Activated CD4-positive, alpha-beta memory T cell treated with anti-CD3 and anti-CD28 coated beads, Interleukin-2, amount 10 ng/mL, durations not matched to agents 7 days and 5 days (primary cell): Measurements from ENCODE around the gene CHD8. TPM values are rescaled to one million over a fixed set of nuclear protein-coding genes. Genes with fewer than 3 reads are reported as not detected.
A peak's percentile ranks its signal among the peaks of the same experiment; 100 is the strongest.
"Not testable (repeated sequence)": the region's sequence is repeated elsewhere in the genome, so short reads cannot be mapped to it uniquely, and the experiment has no call there.

Source experiments
- CTCF ChIA-PET: fragments of 350-600 bp; sonication (Branson Sonifier 250); formaldehyde crosslinking; loops from one replicate; lab custom pipeline; 2021; ENCODE audit warnings: antibody characterized with exemption, inconsistent platforms; lab: Charles Lee
- POLR2A ChIA-PET: fragments of 350-600 bp; sonication (Branson Sonifier 250); formaldehyde crosslinking; loops from one replicate; lab custom pipeline; 2021; ENCODE audit warnings: antibody characterized with exemption; lab: Charles Lee
- DNase-seq: peaks from one replicate; pipeline ENCODE4 v3.0.0-alpha.2; 2020
- H3K27ac Mint-ChIP-seq: one replicate; pipeline ENCODE4 v1.8.0; 2021; ENCODE audit warnings: mild to moderate bottlenecking, mixed read lengths
- H3K27me3 Mint-ChIP-seq: one replicate; pipeline ENCODE4 v1.8.0; 2021; ENCODE audit warnings: mixed read lengths
- H3K36me3 Mint-ChIP-seq: one replicate; pipeline ENCODE4 v1.8.0; 2021; ENCODE audit warnings: low read depth, mixed read lengths
- H3K4me1 Mint-ChIP-seq: one replicate; pipeline ENCODE4 v1.8.0; 2021; ENCODE audit warnings: mixed read lengths
- H3K4me3 Mint-ChIP-seq: one replicate; pipeline ENCODE4 v1.8.0; 2021; ENCODE audit warnings: mild to moderate bottlenecking, mixed read lengths
- H3K9me3 Mint-ChIP-seq: one replicate; pipeline ENCODE4 v1.8.0; 2021; ENCODE audit warnings: mixed read lengths
- total RNA-seq, 2 experiments: library from RNA; stranded (reverse); gene quantifications; one replicate each; pipeline ENCODE4 v1.2.3, GENCODE V29; 2021

Gene CHD8
- total RNA-seq, 2 experiments from 2014 or later = 108 to 112 TPM

GRCh38 chr14:21385188-21385904 lies 70.6 kb downstream of the CHD8 start:
- ChIA-PET CTCF (interaction anchor here (0.6 kb wide), 1 partner anchor 353 kb away, joined by 3 read pairs; no protein-coding TSS in a partner anchor), POLR2A (interaction anchor here (0.7 to 6.8 kb wide), 11 partner anchors 8 to 173 kb away, joined by 3 to 68 read pairs (median 6); partner anchors contain the start of gene CHD8)
- DNase-seq = no peak
- Mint-ChIP-seq H3K27ac (peak overlapping the region; percentile 97), H3K4me3 (peak overlapping the region; percentile 95), H3K4me1 (peaks cover 32% of the 10 kb centered on the region), H3K36me3 (peaks cover 43% of the 10 kb centered on the region), H3K27me3 (no peaks in the 10 kb centered on the region), H3K9me3 (no peaks in the 10 kb centered on the region)

GRCh38 chr14:21384494-21384851 lies 71.5 kb downstream of the CHD8 start:
- CTCF ChIA-PET = interaction anchor here (0.5 to 1.2 kb wide), 4 partner anchors 59 to 119 kb away, joined by 3 to 7 read pairs (median 4); partner anchors contain the start of gene CHD8
- peak overlapping the region; percentile 97 for H3K27ac Mint-ChIP-seq
- H3K4me3 Mint-ChIP-seq = peak overlapping the region; percentile 95
- DNase-seq = no peak
- POLR2A ChIA-PET = interaction anchor here (0.6 to 6.8 kb wide), 23 partner anchors 8 to 280 kb away, joined by 3 to 68 read pairs (median 4); partner anchors contain the start of genes CHD8, METTL3, RAB2B and TOX4
- H3K36me3 Mint-ChIP-seq = peaks cover 44% of the 10 kb centered on the region
- H3K4me1 Mint-ChIP-seq = peaks cover 39% of the 10 kb centered on the region
- no peaks in the 10 kb centered on the region for H3K9me3 Mint-ChIP-seq
- H3K27me3 Mint-ChIP-seq = no peaks in the 10 kb centered on the region

GRCh38 chr14:21383848-21384493 lies 72.0 kb downstream of the CHD8 start, which contains the start of gene SUPT16H:
Gene SUPT16H, minus strand, starts transcription at chr14:21384019. Its CDS starts 92 bp downstream, at chr14:21383927.
- peak; percentile 97 for DNase-seq

GRCh38 chr14:21382886-21383847 lies 72.8 kb downstream of the CHD8 start:
- Mint-ChIP-seq H3K4me1 (peaks cover 49% of the 10 kb centered on the region), H3K4me3 (peak overlapping the region; percentile 95), H3K27ac (peak overlapping the region; percentile 97), H3K9me3 (no peaks in the 10 kb centered on the region), H3K36me3 (peaks cover 42% of the 10 kb centered on the region), H3K27me3 (no peaks in the 10 kb centered on the region)
- ChIA-PET POLR2A (interaction anchor here (0.7 to 6.8 kb wide), 22 partner anchors 11 to 279 kb away, joined by 3 to 68 read pairs (median 4); partner anchors contain the start of genes CHD8 and METTL3), CTCF (interaction anchor here (0.8 to 1.1 kb wide), 2 partner anchors 73 to 115 kb away, joined by 3 to 4 read pairs; partner anchors contain the start of gene CHD8)
- peak; percentile 59 for DNase-seq

More at GRCh38 chr14:21383848-21384493, 72.0 kb downstream of the CHD8 start, which contains the start of gene SUPT16H:
- Mint-ChIP-seq H3K4me1 (peaks cover 44% of the 10 kb centered on the region), H3K4me3 (peak within 1 kb of the TSS; percentile 95), H3K9me3 (no peaks in the 10 kb centered on the region), H3K36me3 (peaks cover 44% of the 10 kb centered on the region), H3K27ac (peak within 1 kb of the TSS; percentile 97), H3K27me3 (no peaks in the 10 kb centered on the region)
- POLR2A ChIA-PET = interaction anchor here (0.6 to 6.8 kb wide), 23 partner anchors 9 to 280 kb away, joined by 3 to 68 read pairs (median 4); partner anchors contain the start of genes CHD8, METTL3, RAB2B and TOX4
- CTCF ChIA-PET = interaction anchor here (0.5 to 1.2 kb wide), 4 partner anchors 60 to 119 kb away, joined by 3 to 7 read pairs (median 4); partner anchors contain the start of gene CHD8

- peak overlapping the region; percentile 70 for H3K27ac Mint-ChIP-seq
- H3K27me3 Mint-ChIP-seq = no peaks in the 10 kb centered on the region
- ChIA-PET POLR2A (interaction anchor here (0.9 to 6.8 kb wide), 15 partner anchors 12 to 278 kb away, joined by 3 to 68 read pairs (median 4); partner anchors contain the start of gene CHD8), CTCF (interaction anchor here (0.8 to 1.1 kb wide), 2 partner anchors 74 to 114 kb away, joined by 3 to 5 read pairs; partner anchors contain the start of gene CHD8)
- H3K4me1 Mint-ChIP-seq = peaks cover 59% of the 10 kb centered on the region
- H3K9me3 Mint-ChIP-seq = no peaks in the 10 kb centered on the region
- peak overlapping the region; percentile 95 for H3K4me3 Mint-ChIP-seq
- H3K36me3 Mint-ChIP-seq = peaks cover 52% of the 10 kb centered on the region
- no peak for DNase-seq
Measured at GRCh38 chr14:21382095-21382494, 73.8 kb downstream of the CHD8 start.

GRCh38 chr14:21379338-21379737 lies 76.6 kb downstream of the CHD8 start:
- H3K36me3 Mint-ChIP-seq = peaks cover 52% of the 10 kb centered on the region

GRCh38 chr14:21373980-21374379 lies 81.9 kb downstream of the CHD8 start:
- no peaks in the 10 kb centered on the region for H3K27me3 Mint-ChIP-seq
- no peak for DNase-seq
- ChIA-PET POLR2A (no interaction called here), CTCF (no interaction called here)
- peaks cover 60% of the 10 kb centered on the region for H3K36me3 Mint-ChIP-seq
- peaks cover 24% of the 10 kb centered on the region for H3K4me1 Mint-ChIP-seq
- no peaks in the 10 kb centered on the region for H3K9me3 Mint-ChIP-seq
- H3K4me3 Mint-ChIP-seq = no peak overlapping the region
- no peak overlapping the region for H3K27ac Mint-ChIP-seq

More at GRCh38 chr14:21379338-21379737, 76.6 kb downstream of the CHD8 start:
- no peak for DNase-seq
- H3K9me3 Mint-ChIP-seq = no peaks in the 10 kb centered on the region
- no peak overlapping the region for H3K27ac Mint-ChIP-seq
- no peak overlapping the region for H3K4me3 Mint-ChIP-seq
- no peaks in the 10 kb centered on the region for H3K27me3 Mint-ChIP-seq
- POLR2A ChIA-PET = interaction anchor here (6.8 kb wide), 1 partner anchor 113 kb away, joined by 68 read pairs; no protein-coding TSS in a partner anchor
- CTCF ChIA-PET = no interaction called here
- peaks cover 56% of the 10 kb centered on the region for H3K4me1 Mint-ChIP-seq

- H3K27me3 Mint-ChIP-seq, H3K9me3 Mint-ChIP-seq, H3K4me3 Mint-ChIP-seq, POLR2A ChIA-PET, DNase-seq, H3K27ac Mint-ChIP-seq: not testable (repeated sequence)
- Mint-ChIP-seq H3K36me3 (peaks cover 65% of the 10 kb centered on the region), H3K4me1 (peaks cover 16% of the 10 kb centered on the region)
- CTCF ChIA-PET = interaction anchor here (0.6 kb wide), 1 partner anchor 184 kb away, joined by 4 read pairs; no protein-coding TSS in a partner anchor
Measured at GRCh38 chr14:21372814-21373213, 83.1 kb downstream of the CHD8 start.

GRCh38 chr14:21369949-21370679 lies 85.8 kb downstream of the CHD8 start:
- no peak for DNase-seq
- POLR2A ChIA-PET = interaction anchor here (1.0 to 2.2 kb wide), 3 partner anchors 13 to 141 kb away, joined by 3 to 7 read pairs (median 3); no protein-coding TSS in a partner anchor
- CTCF ChIA-PET = interaction anchor here (1.2 to 1.6 kb wide), 2 partner anchors 108 to 129 kb away, joined by 3 read pairs; no protein-coding TSS in a partner anchor
- Mint-ChIP-seq H3K4me1 (peaks cover 7% of the 10 kb centered on the region), H3K27me3 (no peaks in the 10 kb centered on the region), H3K9me3 (no peaks in the 10 kb centered on the region), H3K36me3 (peaks cover 74% of the 10 kb centered on the region), H3K4me3 (no peak overlapping the region), H3K27ac (no peak overlapping the region)

- ChIA-PET CTCF (no interaction called here), POLR2A (interaction anchor here (0.7 to 1.5 kb wide), 3 partner anchors 17 to 153 kb away, joined by 3 to 4 read pairs (median 4); partner anchors contain the start of gene SUPT16H)
- no peak for DNase-seq
- Mint-ChIP-seq H3K9me3 (no peaks in the 10 kb centered on the region), H3K27ac (no peak overlapping the region), H3K4me3 (no peak overlapping the region), H3K36me3 (peaks cover 84% of the 10 kb centered on the region), H3K27me3 (no peaks in the 10 kb centered on the region), H3K4me1 (peaks cover 8% of the 10 kb centered on the region)
Measured at GRCh38 chr14:21367582-21368144, 88.3 kb downstream of the CHD8 start.

GRCh38 chr14:21356511-21356910 lies 99.4 kb downstream of the CHD8 start:
- H3K27ac Mint-ChIP-seq = no peak overlapping the region
- CTCF ChIA-PET = no interaction called here

More at GRCh38 chr14:21356511-21356910, 99.4 kb downstream of the CHD8 start:
- Mint-ChIP-seq H3K36me3 (peaks cover 86% of the 10 kb centered on the region), H3K4me3 (no peak overlapping the region), H3K9me3 (no peaks in the 10 kb centered on the region), H3K27me3 (no peaks in the 10 kb centered on the region), H3K4me1 (no peaks in the 10 kb centered on the region)
- POLR2A ChIA-PET = interaction anchor here (1.7 kb wide), 1 partner anchor 19 kb away, joined by 4 read pairs; no protein-coding TSS in a partner anchor
- no peak for DNase-seq
